Neuronal stem cell (in vitro differentiated cells): Measurements from ENCODE around the gene PTCH1.

Experiments used
- DNase-seq: peaks from one replicate; pipeline ENCODE4 v3.0.0-alpha.2; 2013; ENCODE audit warnings: low spot score
- H2AFZ ChIP-seq: one replicate; pipeline ENCODE4 v1.6.1; 2013; ENCODE audit warnings: mild to moderate bottlenecking, low read length, inconsistent platforms
- H2AK5ac ChIP-seq: 2 replicates; pipeline ENCODE4 v1.6.1; 2013; ENCODE audit warnings: low read depth, mild to moderate bottlenecking, inconsistent platforms, low read length, moderate library complexity, mixed read lengths
- H2BK120ac ChIP-seq: 2 replicates; pipeline ENCODE4 v1.6.1; 2013; ENCODE audit warnings: low read depth, mild to moderate bottlenecking, inconsistent platforms, low read length, moderate library complexity, mixed read lengths
- H2BK12ac ChIP-seq: one replicate; pipeline ENCODE4 v1.6.1; 2013; ENCODE audit warnings: low read length, inconsistent platforms
- H2BK15ac ChIP-seq: 2 replicates; pipeline ENCODE4 v1.6.1; 2013; ENCODE audit warnings: mild to moderate bottlenecking, low read length, inconsistent platforms, mixed read lengths
- H2BK5ac ChIP-seq: one replicate; pipeline ENCODE4 v1.6.1; 2013; ENCODE audit warnings: inconsistent platforms, mild to moderate bottlenecking, low read length, moderate library complexity
- H3K14ac ChIP-seq: one replicate; pipeline ENCODE4 v1.6.1; 2013; ENCODE audit warnings: low read length, inconsistent platforms
- H3K18ac ChIP-seq: 2 replicates; pipeline ENCODE4 v1.6.1; 2013; ENCODE audit warnings: low read length, inconsistent platforms
- H3K23ac ChIP-seq: 2 replicates; pipeline ENCODE4 v1.6.1; 2013; ENCODE audit warnings: low read depth, mild to moderate bottlenecking, mixed read lengths, low read length, inconsistent platforms; ENCODE audit not compliant: poor library complexity
- H3K27ac ChIP-seq: replicated peaks from 3 replicates; pipeline ENCODE4 v1.5.1; 2013; ENCODE audit warnings: low read length, inconsistent platforms
- H3K27me3 ChIP-seq, 3 experiments: 2 replicates each; pipeline ENCODE4 v1.6.1; 2013; ENCODE audit warnings: low read length in 3 of 3, mild to moderate bottlenecking in 2 of 3, inconsistent platforms in 1 of 3, low read depth in 1 of 3, mixed read lengths in 1 of 3, moderate library complexity in 1 of 3; ENCODE audit not compliant: control insufficient read depth in 3 of 3, insufficient read depth in 3 of 3
- H3K36me3 ChIP-seq, 2 donors: replicated peaks in 1 of 2; 2 replicates each; pipeline ENCODE4 v1.6.1; 2013; ENCODE audit warnings: low read length in 2 of 2; ENCODE audit not compliant: control insufficient read depth in 2 of 2, insufficient read depth in 2 of 2
- H3K4ac ChIP-seq: 2 replicates; pipeline ENCODE4 v1.6.1; 2013; ENCODE audit warnings: inconsistent platforms, mild to moderate bottlenecking, low read length, moderate library complexity
- H3K4me1 ChIP-seq, 2 donors: 1 replicate in 1 of 2; 2 replicates in 1 of 2; pipeline ENCODE4 v1.6.1; 2013; ENCODE audit warnings: low read length in 2 of 2, low read depth in 1 of 2; ENCODE audit not compliant: control insufficient read depth in 2 of 2, insufficient read depth in 1 of 2
- H3K4me2 ChIP-seq: one replicate; pipeline ENCODE4 v1.6.1; 2013; ENCODE audit warnings: mild to moderate bottlenecking, low read length, inconsistent platforms; ENCODE audit not compliant: insufficient read depth, poor library complexity, severe bottlenecking
- H3K4me3 ChIP-seq, 2 donors: 2 replicates each; pipeline ENCODE4 v1.5.1; 2013; ENCODE audit warnings: low read length in 2 of 2, mild to moderate bottlenecking in 2 of 2, inconsistent platforms in 1 of 2, moderate library complexity in 1 of 2
- H3K79me1 ChIP-seq: one replicate; pipeline ENCODE4 v1.6.1; 2013; ENCODE audit warnings: low read depth, mild to moderate bottlenecking, inconsistent platforms, low read length, moderate library complexity
- H3K9ac ChIP-seq: one replicate; pipeline ENCODE4 v1.6.1; 2013; ENCODE audit warnings: mild to moderate bottlenecking, low read depth, low read length, inconsistent platforms; ENCODE audit not compliant: poor library complexity
- H3K9me3 ChIP-seq, 2 donors: replicated peaks in 1 of 2; 2 replicates each; pipeline versions ENCODE3 to v1.6.1; 2013; ENCODE audit warnings: low read length in 2 of 2, mild to moderate bottlenecking in 2 of 2, inconsistent platforms in 1 of 2, low read depth in 1 of 2, mixed read lengths in 1 of 2, moderate library complexity in 1 of 2; ENCODE audit not compliant: control insufficient read depth in 2 of 2, insufficient read depth in 1 of 2
- H4K8ac ChIP-seq: one replicate; pipeline ENCODE4 v1.6.1; 2013; ENCODE audit warnings: low read depth, mild to moderate bottlenecking, inconsistent platforms, low read length, moderate library complexity
- H4K91ac ChIP-seq: one replicate; pipeline ENCODE4 v1.6.1; 2013; ENCODE audit warnings: low read length, low read depth, mild to moderate bottlenecking, inconsistent platforms; ENCODE audit not compliant: poor library complexity
- WGBS, 2 donors: extraction: QIAGEN DNeasy Blood & Tissue Kit; methylation state at CpG; one replicate each; pipeline ENCODE4 v1.1.7; 2013; ENCODE audit warnings: missing lambda C conversion rate in 2 of 2, mixed read lengths in 1 of 2; ENCODE audit not compliant: insufficient read length in 2 of 2, insufficient replicate concordance in 1 of 2; ENCODE audit errors: extremely low coverage in 2 of 2; 5-methylcytosine and 5-hydroxymethylcytosine counted together

The PTCH1 gene

DNA sequence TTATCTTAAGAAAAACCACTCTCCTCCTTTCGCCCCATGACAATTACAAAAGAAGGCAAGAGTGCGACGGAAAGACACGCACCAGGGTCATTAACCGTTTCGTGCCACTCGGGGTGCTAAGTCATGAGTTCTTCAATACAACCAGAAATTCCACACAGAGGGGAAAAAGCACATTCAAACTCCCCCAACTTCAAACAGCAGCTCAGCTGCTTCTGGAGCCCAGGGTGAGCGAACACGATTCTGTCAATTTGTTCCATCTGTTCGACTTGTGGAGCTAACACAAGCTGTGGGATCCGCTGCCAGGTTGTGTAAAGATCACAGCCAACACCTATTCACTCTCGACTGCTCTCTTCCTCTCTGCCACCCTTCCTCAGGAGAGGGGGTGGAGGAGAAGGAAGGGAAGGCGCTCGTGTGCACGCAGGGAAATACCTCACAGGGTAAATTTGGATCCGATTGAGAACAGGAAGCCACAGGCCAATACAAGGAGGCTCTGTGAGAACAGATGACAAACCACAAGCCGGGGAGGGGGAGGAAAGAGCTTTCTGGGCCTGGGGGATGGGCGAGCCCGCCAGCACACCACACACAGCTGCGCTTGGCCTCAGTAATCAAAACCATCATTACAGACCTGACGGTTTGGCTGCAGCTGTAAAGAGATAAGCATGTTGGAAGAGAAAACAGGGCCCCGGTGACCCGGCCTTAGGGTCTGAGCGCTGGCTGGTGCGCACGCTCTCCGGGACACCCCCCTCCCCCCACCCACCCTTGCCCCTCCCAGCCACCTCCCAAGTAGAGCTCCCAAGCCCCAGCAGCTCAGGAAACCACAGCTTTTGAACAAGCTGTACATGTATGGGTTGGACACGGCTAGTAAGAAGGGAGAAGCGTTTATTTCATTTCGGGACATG lies 54.3 kb downstream of the PTCH1 start:
- no peak overlapping the region for H2BK15ac ChIP-seq
- no peak overlapping the region for H4K8ac ChIP-seq
- peak overlapping the region; percentile 33 for H2AK5ac ChIP-seq
- no peak overlapping the region for H2BK12ac ChIP-seq
- no peak overlapping the region for H2BK5ac ChIP-seq
- H3K4ac ChIP-seq: no peak overlapping the region
- no peak overlapping the region for H3K4me3 ChIP-seq
- no peak overlapping the region for H2AFZ ChIP-seq
- H3K4me1 ChIP-seq: peaks cover 22 to 26% of the 10 kb centered on the region in 2 donors
- H3K27me3 ChIP-seq: no peaks in the 10 kb centered on the region
- H3K27ac ChIP-seq: peak overlapping the region; percentile 58
- no CpG with 5 or more reads among the region's 30 CpGs for WGBS, 2 donors
- peak overlapping the region; percentile 5 for H3K18ac ChIP-seq
- peaks cover 31 to 96% of the 10 kb centered on the region in 2 donors for H3K36me3 ChIP-seq
- no peak overlapping the region for H2BK120ac ChIP-seq
- H4K91ac ChIP-seq: no peak overlapping the region
- peak overlapping the region; percentile 82 for H3K9ac ChIP-seq
- H3K4me2 ChIP-seq: no peak overlapping the region
- H3K9me3 ChIP-seq: no peaks in the 10 kb centered on the region
- DNase-seq: no peak
- H3K79me1 ChIP-seq: peaks cover 3% of the 10 kb centered on the region
- no peak overlapping the region for H3K23ac ChIP-seq
- no peak overlapping the region for H3K14ac ChIP-seq

DNA sequence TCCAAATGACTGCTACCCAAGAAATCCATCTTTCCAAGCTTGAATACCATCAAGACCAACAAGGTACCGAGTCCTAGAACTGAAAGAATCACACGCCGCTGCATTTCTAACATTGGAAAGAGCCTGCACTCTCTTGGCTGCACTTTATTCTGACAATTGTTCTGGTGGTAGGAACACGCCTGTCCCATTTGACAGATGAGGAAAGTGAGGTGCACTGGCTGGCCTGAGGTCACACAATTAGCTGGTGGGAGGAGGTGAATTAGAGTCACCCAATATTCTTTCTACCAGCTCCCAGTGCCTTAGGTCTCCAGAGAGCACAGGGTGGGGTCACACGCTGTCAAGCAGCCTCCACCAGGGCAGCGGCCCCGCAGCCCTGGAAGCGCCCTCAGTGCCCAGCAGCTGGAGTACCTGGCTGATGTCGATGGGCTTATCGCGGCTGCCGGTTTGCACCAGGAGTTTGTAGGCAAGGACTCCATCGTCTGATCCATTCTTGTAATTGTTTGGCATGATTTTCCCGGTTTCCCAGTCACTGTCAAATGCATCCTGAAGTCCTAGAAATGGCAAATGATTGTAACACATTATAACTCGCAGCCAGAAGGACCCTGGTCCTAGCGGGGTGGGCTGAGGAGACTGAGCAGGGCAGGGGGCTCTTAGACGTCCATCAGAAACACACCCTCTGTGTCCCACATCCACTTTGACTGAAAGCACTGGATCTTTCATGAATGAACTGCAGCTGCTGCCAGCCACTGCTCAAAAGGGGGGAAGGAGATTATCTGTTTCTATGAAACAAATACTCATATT lies 55.1 kb downstream of the PTCH1 start:
- no peak overlapping the region for H3K14ac ChIP-seq
- no peak overlapping the region for H2BK5ac ChIP-seq
- H3K4me1 ChIP-seq: peaks cover 22 to 26% of the 10 kb centered on the region in 2 donors
- no peak overlapping the region for H2BK15ac ChIP-seq
- H4K91ac ChIP-seq: no peak overlapping the region
- H3K4me2 ChIP-seq: no peak overlapping the region
- H4K8ac ChIP-seq: no peak overlapping the region
- H3K9ac ChIP-seq: no peak overlapping the region
- no peaks in the 10 kb centered on the region for H3K9me3 ChIP-seq
- H3K27me3 ChIP-seq: no peaks in the 10 kb centered on the region
- H2BK120ac ChIP-seq: no peak overlapping the region
- no peak overlapping the region for H2BK12ac ChIP-seq
- H3K27ac ChIP-seq: no peak overlapping the region
- H2AFZ ChIP-seq: no peak overlapping the region
- H3K18ac ChIP-seq: no peak overlapping the region
- H3K36me3 ChIP-seq: peaks cover 26 to 96% of the 10 kb centered on the region in 2 donors
- no peak overlapping the region for H3K4ac ChIP-seq
- DNase-seq: no peak
- H3K4me3 ChIP-seq: no peak overlapping the region
- WGBS, 2 donors: no CpG with 5 or more reads among the region's 17 CpGs
- peaks cover 3% of the 10 kb centered on the region for H3K79me1 ChIP-seq
- H3K23ac ChIP-seq: no peak overlapping the region
- H2AK5ac ChIP-seq: no peak overlapping the region

GRCh38 chr9:95460518-95461164 lies 56.1 kb downstream of the PTCH1 start:
- Histone ChIP-seq H3K4me2 (no peak overlapping the region), H2BK15ac (no peak overlapping the region), H3K14ac (no peak overlapping the region), H3K27me3 (no peaks in the 10 kb centered on the region), H2BK12ac (no peak overlapping the region), H4K8ac (no peak overlapping the region), H3K4ac (no peak overlapping the region), H3K27ac (no peak overlapping the region), H3K36me3 (peaks cover 34 to 96% of the 10 kb centered on the region in 2 donors), H3K18ac (no peak overlapping the region), H2BK5ac (no peak overlapping the region), H4K91ac (no peak overlapping the region), H3K4me1 (peaks cover 22 to 26% of the 10 kb centered on the region in 2 donors), H3K79me1 (peaks cover 3% of the 10 kb centered on the region), H2AK5ac (no peak overlapping the region), H3K23ac (no peak overlapping the region), H2BK120ac (no peak overlapping the region), H3K4me3 (no peak overlapping the region), H2AFZ (no peak overlapping the region), H3K9ac (no peak overlapping the region), H3K9me3 (no peaks in the 10 kb centered on the region)
- DNase-seq: no peak
- WGBS, 2 donors: no CpG with 5 or more reads among the region's 13 CpGs
